C4-2B (cell line): Measurements from ENCODE around the gene AP2A2.
"Not testable (repeated sequence)": the region's sequence is repeated elsewhere in the genome, so short reads cannot be mapped to it uniquely, and the experiment has no call there.

Experiments used
- H3K27ac ChIP-seq: fragments of 450-650 bp; 2 replicates; pipeline ENCODE4 v1.5.1; 2017
- ZFX ChIP-seq: fragments of 450-650 bp; IDR thresholded peaks from 2 replicates; pipeline ENCODE4 v1.6.1; 2017
- TF ChIP-seq, protein P1 (sequence below): fragments of 450-650 bp; conservative IDR thresholded peaks from 2 replicates; pipeline ENCODE4 v1.5.1; 2017; ENCODE audit warnings: mild to moderate bottlenecking

The AP2A2 gene

DNA sequence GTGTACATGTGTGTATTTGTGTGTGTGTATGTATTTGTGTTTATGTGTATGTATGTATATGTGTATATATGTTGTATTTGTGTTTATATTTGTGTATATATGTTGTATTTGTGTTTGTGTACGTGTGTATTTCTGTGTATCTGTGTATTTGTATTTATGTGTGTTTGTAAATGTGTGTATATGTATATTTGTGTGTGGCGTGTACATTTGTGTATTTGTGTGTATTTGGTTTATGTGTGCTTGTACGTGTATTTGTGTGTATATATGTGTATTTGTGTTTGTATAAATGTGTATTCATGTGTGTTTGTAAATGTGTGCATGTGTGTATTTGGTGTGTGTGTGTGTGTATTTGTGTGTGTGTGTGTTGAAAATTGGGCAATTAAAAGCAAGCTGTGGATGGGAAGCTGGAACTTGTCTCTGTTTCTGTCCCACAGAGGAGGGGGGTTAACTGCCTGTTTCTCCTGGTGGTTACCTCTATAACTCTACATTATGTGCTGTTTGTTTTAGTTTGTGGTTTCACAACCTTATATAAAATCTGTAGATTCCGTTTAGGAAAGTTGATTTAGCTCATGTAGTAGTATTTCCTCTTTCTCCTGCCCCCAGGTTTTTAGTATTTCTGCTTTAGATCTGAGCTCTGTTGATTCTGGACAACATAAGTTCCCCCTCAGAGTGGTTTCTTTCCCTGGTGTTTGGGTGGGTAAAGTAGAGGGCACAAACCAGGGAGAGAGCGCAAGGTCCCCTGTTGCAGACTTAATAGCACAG lies 28.9 kb downstream of the AP2A2 start:
- H3K27ac ChIP-seq = peak overlapping the region; percentile 62
- TF ChIP-seq ZFX = no peak
- TF ChIP-seq, protein P1, sequence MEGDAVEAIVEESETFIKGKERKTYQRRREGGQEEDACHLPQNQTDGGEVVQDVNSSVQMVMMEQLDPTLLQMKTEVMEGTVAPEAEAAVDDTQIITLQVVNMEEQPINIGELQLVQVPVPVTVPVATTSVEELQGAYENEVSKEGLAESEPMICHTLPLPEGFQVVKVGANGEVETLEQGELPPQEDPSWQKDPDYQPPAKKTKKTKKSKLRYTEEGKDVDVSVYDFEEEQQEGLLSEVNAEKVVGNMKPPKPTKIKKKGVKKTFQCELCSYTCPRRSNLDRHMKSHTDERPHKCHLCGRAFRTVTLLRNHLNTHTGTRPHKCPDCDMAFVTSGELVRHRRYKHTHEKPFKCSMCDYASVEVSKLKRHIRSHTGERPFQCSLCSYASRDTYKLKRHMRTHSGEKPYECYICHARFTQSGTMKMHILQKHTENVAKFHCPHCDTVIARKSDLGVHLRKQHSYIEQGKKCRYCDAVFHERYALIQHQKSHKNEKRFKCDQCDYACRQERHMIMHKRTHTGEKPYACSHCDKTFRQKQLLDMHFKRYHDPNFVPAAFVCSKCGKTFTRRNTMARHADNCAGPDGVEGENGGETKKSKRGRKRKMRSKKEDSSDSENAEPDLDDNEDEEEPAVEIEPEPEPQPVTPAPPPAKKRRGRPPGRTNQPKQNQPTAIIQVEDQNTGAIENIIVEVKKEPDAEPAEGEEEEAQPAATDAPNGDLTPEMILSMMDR = no peak

DNA sequence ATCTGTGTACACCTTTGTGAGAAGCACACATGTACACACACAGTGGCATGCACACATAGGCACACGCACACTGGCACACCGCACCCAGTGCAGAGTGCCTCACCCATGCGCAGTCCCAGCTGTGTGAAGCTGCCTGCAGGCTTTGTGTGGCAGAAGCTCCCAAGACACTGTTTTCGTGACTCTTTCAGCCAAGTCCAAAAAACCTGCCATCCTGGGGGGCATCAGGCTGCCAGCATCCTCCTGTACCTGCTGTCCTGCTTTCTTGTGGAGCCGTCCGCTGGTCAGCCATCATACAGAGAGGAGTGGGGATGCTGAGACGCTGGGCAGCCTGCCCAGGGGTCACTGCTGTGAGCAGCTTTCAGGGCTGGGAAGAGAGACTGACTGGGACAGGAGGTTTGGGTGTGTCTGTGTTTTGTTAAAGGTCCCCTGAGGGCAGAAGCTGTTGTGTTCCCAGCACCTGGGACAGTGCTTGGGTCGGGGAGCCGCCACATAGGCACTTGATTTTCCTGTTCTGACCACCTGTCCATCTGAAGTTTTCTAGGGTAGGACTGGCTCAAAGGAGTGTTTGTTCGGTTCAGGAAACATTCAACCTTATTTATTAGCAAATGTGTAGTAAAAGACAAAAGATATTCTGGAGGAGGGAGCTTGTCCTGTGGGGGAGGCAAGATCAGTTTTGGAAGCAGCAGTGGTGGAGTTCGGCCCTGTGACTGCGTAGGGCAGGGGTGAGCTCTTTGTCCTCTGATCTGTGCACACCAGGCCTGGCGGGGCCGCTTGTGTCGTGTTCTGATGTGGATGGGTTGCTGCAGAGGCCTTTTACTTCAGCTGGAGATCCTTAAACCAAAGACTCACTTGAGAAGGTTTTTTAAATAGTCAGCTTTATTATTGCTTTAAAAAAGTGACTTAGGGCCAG lies 29.7 kb downstream of the AP2A2 start:
- TF ChIP-seq ZFX = no peak
- TF ChIP-seq, protein P1 = no peak
- peak overlapping the region; percentile 62 for H3K27ac ChIP-seq

DNA sequence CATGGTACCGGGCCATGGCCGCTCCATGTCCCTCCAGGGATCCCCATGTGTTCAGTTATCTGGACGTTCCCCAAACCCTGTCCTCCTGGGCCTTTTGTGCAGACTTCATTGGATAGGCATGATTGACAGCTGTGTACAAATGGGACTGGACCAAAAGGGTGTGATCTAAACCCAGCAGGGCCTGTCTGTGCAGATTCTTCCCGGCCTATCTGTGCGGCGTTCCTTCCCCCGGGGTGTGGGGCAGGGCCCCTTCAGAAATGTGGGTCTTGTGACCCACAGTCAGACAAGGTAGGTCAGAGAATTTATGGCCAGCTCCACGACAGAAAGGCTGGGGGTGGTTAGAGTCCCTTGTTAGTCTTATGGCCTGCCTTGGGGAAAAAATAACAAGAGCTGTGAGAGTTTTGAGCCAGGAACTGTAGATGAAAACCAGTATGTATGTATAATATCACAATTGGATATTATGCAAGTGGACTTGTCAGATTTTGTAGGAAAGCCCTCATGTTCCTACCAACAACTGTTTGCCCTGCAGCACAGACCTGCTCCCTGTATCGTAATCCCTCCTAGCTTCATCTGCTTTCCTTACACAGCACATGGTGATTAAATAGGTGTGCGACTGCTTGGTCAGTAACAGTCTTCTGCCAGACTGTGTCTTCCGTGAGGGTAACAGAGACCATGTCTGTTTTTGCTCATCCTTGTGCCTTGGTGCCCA lies 31.7 kb downstream of the AP2A2 start:
- no peak for TF ChIP-seq ZFX
- TF ChIP-seq, protein P1 = no peak
- H3K27ac ChIP-seq = no peak overlapping the region

DNA sequence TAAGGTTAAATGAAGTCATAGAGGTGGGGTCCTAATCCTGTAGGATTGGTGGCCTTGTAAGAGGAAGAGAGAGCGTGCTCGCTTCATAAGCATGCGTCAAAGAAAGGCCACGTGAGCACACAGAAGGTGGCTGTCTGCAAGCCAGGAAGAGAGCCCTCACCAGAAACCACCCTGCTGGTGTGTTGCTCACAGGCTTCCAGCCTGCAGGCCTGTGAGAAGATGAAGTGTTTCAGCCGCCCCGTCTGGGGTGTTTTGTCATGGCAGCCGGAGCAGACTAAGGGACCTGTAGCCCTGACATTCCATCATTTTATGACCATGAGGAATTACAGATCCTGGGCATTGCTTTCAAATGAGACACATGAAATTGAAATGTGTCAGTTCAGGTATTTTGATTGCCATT lies 32.4 kb downstream of the AP2A2 start:
- TF ChIP-seq, protein P1 = no peak
- TF ChIP-seq ZFX = no peak
- no peak overlapping the region for H3K27ac ChIP-seq

DNA sequence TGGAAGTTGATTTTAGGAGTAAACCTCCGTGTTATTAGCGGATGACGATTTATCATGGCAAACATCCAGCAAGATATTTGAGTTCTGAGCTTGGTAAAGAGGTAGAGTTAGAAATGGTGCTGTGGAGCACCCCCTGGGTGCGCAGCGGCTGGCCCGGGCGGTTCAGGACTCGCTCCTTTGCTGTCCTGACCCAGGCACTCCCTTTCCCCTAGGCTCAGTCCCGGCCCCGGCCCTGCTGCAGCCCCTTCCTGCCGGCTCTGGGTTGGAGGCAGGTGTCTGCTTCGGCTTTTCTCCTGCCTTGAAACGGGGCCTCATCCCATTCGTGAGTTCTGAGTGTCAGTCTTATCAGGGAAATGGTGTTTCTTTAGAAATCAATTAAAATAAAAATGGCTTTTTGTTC lies 33.4 kb downstream of the AP2A2 start:
- H3K27ac ChIP-seq = no peak overlapping the region
- TF ChIP-seq ZFX = no peak
- TF ChIP-seq, protein P1 = no peak

DNA sequence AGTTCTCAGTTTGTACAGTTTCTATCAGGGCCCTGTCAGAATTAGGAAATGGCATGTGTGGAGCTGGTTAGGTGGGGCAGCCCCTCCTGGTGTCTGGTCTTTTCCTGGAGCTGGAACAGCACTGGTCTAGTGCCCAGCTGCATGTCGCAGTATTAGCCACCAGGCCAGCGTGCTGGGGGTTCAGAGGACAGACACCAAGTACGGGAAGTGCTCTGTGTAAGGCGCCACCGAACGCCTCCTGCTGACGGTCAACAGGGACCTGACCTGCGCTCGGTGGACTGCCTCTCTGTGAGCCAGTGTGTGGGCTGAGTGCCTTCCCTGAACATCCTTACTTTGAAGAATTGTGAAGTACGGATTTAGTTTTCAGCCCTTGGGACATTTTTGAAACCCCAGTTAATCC lies 33.9 kb downstream of the AP2A2 start:
- H3K27ac ChIP-seq = no peak overlapping the region
- TF ChIP-seq, protein P1 = no peak
- no peak for TF ChIP-seq ZFX

DNA sequence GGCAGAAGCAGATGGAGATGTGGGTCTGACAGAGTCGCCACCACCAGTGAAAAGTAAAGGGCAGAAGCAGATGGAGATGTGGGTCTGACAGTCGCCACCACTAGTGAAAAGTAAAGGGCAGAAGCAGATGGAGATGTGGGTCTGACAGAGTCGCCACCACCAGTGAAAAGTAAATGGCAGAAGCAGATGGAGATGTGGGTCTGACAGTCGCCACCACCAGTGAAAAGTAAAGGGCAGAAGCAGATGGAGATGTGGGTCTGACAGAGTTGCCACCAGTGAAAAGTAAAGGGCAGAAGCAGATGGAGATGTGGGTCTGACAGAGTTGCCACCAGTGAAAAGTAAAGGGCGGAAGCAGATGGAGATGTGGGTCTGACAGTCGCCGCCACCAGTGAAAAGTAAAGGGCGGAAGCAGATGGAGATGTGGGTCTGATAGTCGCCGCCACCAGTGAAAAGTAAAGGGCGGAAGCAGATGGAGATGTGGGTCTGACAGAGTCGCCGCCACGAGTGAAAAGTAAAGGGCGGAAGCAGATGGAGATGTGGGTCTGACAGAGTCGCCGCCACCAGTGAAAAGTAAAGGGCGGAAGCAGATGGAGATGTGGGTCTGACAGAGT lies 35.7 kb downstream of the AP2A2 start:
- H3K27ac ChIP-seq = not testable (repeated sequence)
